H1 (cell line): Measurements from ENCODE around the gene ATR. TPM values are rescaled to one million over a fixed set of nuclear protein-coding genes. Genes with fewer than 3 reads are reported as not detected.

Experiments
- CTCF ChIA-PET: fragments of 300-600 bp; sonication (Branson Sonifier 250); formaldehyde crosslinking; loops from one replicate; lab custom pipeline; 2021; ENCODE audit not compliant: partially characterized antibody; lab: Charles Lee
- POLR2A ChIA-PET: fragments of 300-600 bp; sonication (Branson Sonifier 250); formaldehyde crosslinking; loops from one replicate; lab custom pipeline; 2021; ENCODE audit warnings: inconsistent platforms; ENCODE audit not compliant: partially characterized antibody; lab: Charles Lee
- DNase-seq, 2 experiments: peaks; one replicate each; pipeline versions ENCODE4 v3.0.0 to v3.0.0-alpha.2; 2010 to 2022; ENCODE audit warnings: low spot score in 2 of 2, low read depth in 1 of 2, mixed read lengths in 1 of 2
- FAIRE-seq: peaks from 2 replicates; lab custom pipeline; 2011; peaks lifted over from hg19 to GRCh38; lab: Jason Lieb, UNC
- H2AFZ ChIP-seq: 2 replicates; pipeline ENCODE4 v1.8.1; 2012; ENCODE audit warnings: low read length, inconsistent platforms
- H2AK5ac ChIP-seq: 2 replicates; pipeline ENCODE4 v1.6.1; 2013; ENCODE audit warnings: low read depth, low read length
- H2BK120ac ChIP-seq: replicated peaks from 2 replicates; pipeline ENCODE3; 2013; ENCODE audit warnings: low read depth, low read length, inconsistent platforms
- H2BK12ac ChIP-seq: 2 replicates; pipeline ENCODE4 v1.6.1; 2013; ENCODE audit warnings: low read depth, low read length
- H2BK15ac ChIP-seq: 2 replicates; pipeline ENCODE4 v1.6.1; 2013; ENCODE audit warnings: low read length
- H2BK20ac ChIP-seq: 2 replicates; pipeline ENCODE4 v1.6.1; 2013; ENCODE audit warnings: low read length
- H2BK5ac ChIP-seq: 2 replicates; pipeline ENCODE4 v1.6.1; 2013; ENCODE audit warnings: low read depth, low read length
- H3K14ac ChIP-seq: 2 replicates; pipeline ENCODE4 v1.6.1; 2013; ENCODE audit warnings: inconsistent platforms; ENCODE audit not compliant: insufficient read length
- H3K18ac ChIP-seq: 2 replicates; pipeline ENCODE4 v1.6.1; 2013; ENCODE audit warnings: low read length; ENCODE audit errors: extremely low read depth
- H3K23ac ChIP-seq: 2 replicates; pipeline ENCODE4 v1.6.1; 2013; ENCODE audit warnings: inconsistent platforms; ENCODE audit not compliant: insufficient read length
- H3K23me2 ChIP-seq: 2 replicates; pipeline ENCODE4 v1.6.1; 2013; ENCODE audit warnings: low read depth, low read length
- H3K27ac ChIP-seq: 2 replicates; pipeline ENCODE4 v1.6.1; 2011; ENCODE audit warnings: low read depth, low read length, inconsistent platforms
- H3K27me3 ChIP-seq, 4 experiments: replicated peaks in 1 of 4; 1 replicate in 1 of 4; 2 replicates in 3 of 4; pipeline versions ENCODE4 v1.6.1 to v1.8.1; 2011 to 2013; ENCODE audit warnings: low read length in 3 of 4, mild to moderate bottlenecking in 3 of 4, inconsistent platforms in 2 of 4, mixed read lengths in 2 of 4, moderate library complexity in 1 of 4; ENCODE audit not compliant: control insufficient read depth in 3 of 4, insufficient read depth in 3 of 4; ENCODE audit errors: extremely low read depth in 1 of 4
- H3K36me3 ChIP-seq, 4 experiments: 2 replicates each; pipeline versions ENCODE4 v1.6.1 to v1.8.1; 2011 to 2013; ENCODE audit warnings: mild to moderate bottlenecking in 4 of 4, low read length in 3 of 4, moderate library complexity in 2 of 4, control low read depth in 1 of 4, inconsistent platforms in 1 of 4; ENCODE audit not compliant: insufficient read depth in 4 of 4, control insufficient read depth in 2 of 4
- H3K4ac ChIP-seq: replicated peaks from 2 replicates; pipeline ENCODE3; 2013; ENCODE audit warnings: low read length, low read depth, mixed read lengths, inconsistent platforms; ENCODE audit not compliant: insufficient read length
- H3K4me1 ChIP-seq, 4 experiments: replicated peaks in 1 of 4; 1 replicate in 1 of 4; 2 replicates in 3 of 4; pipeline versions ENCODE4 v1.6.1 to v1.8.1; 2011 to 2013; ENCODE audit warnings: low read length in 3 of 4, inconsistent platforms in 2 of 4, mixed read lengths in 1 of 4; ENCODE audit not compliant: insufficient read depth in 4 of 4, control insufficient read depth in 3 of 4
- H3K4me2 ChIP-seq, 2 experiments: 2 replicates each; pipeline versions ENCODE4 v1.6.1 to v1.8.1; 2011 to 2013; ENCODE audit warnings: low read depth in 2 of 2, low read length in 2 of 2, control low read depth in 1 of 2, inconsistent platforms in 1 of 2, mild to moderate bottlenecking in 1 of 2; ENCODE audit not compliant: insufficient read depth in 1 of 2
- H3K4me3 ChIP-seq, 4 experiments: fragments of 200-600, 300-600 bp in 1 of 4; sonication (generic), shearing (Covaris generic), sonication (Bioruptor Twin) in 1 of 4; 2 replicates each; pipeline versions ENCODE4 v1.5.1 to v1.8.1; 2011 to 2016; ENCODE audit warnings: low read length in 4 of 4, low read depth in 3 of 4, control low read depth in 2 of 4, inconsistent platforms in 2 of 4, mild to moderate bottlenecking in 2 of 4, mixed read lengths in 1 of 4, moderate library complexity in 1 of 4; ENCODE audit not compliant: insufficient read depth in 2 of 4; ENCODE audit errors: extremely low read depth in 1 of 4
- H3K56ac ChIP-seq: replicated peaks from 2 replicates; pipeline ENCODE3; 2013; ENCODE audit warnings: low read depth, mild to moderate bottlenecking, mixed read lengths, low read length, inconsistent platforms; ENCODE audit not compliant: insufficient read length
- H3K79me1 ChIP-seq: 2 replicates; pipeline ENCODE4 v1.6.1; 2013; ENCODE audit warnings: low read depth, low read length, control low read depth
- H3K79me2 ChIP-seq, 2 experiments: 2 replicates each; pipeline versions ENCODE4 v1.6.1 to v1.8.1; 2012 to 2013; ENCODE audit warnings: low read length in 2 of 2, mild to moderate bottlenecking in 2 of 2, inconsistent platforms in 1 of 2; ENCODE audit not compliant: insufficient read depth in 2 of 2, control insufficient read depth in 1 of 2
- H3K9ac ChIP-seq, 4 experiments: replicated peaks in 1 of 4; 1 replicate in 1 of 4; 2 replicates in 3 of 4; pipeline versions ENCODE4 v1.6.1 to v1.8.1; 2011 to 2013; ENCODE audit warnings: low read depth in 3 of 4, low read length in 3 of 4, control low read depth in 2 of 4, mild to moderate bottlenecking in 2 of 4, moderate library complexity in 2 of 4, inconsistent platforms in 1 of 4; ENCODE audit errors: extremely low read depth in 1 of 4
- H3K9me3 ChIP-seq, 2 experiments: 2 replicates each; pipeline versions ENCODE4 v1.6.1 to v1.8.1; 2012 to 2013; ENCODE audit warnings: mild to moderate bottlenecking in 2 of 2, moderate library complexity in 2 of 2, control low read depth in 1 of 2, inconsistent platforms in 1 of 2, low read depth in 1 of 2, low read length in 1 of 2, mixed read lengths in 1 of 2; ENCODE audit not compliant: insufficient read depth in 2 of 2
- H4K20me1 ChIP-seq, 2 experiments: replicated peaks in 1 of 2; 2 replicates each; pipeline versions ENCODE3 to v1.8.1; 2011 to 2013; ENCODE audit warnings: inconsistent platforms in 2 of 2, low read length in 2 of 2, mild to moderate bottlenecking in 1 of 2; ENCODE audit not compliant: insufficient read depth in 2 of 2, control insufficient read depth in 1 of 2
- H4K5ac ChIP-seq: 2 replicates; pipeline ENCODE4 v1.6.1; 2013; ENCODE audit warnings: low read length, low read depth, mixed read lengths, inconsistent platforms; ENCODE audit not compliant: insufficient read length
- H4K8ac ChIP-seq: 2 replicates; pipeline ENCODE4 v1.8.0; 2013; ENCODE audit warnings: mild to moderate bottlenecking, moderate library complexity, low read length, inconsistent platforms; ENCODE audit not compliant: insufficient read depth; ENCODE audit errors: extremely low read depth
- H4K91ac ChIP-seq: replicated peaks from 2 replicates; pipeline ENCODE3; 2013; ENCODE audit warnings: low read length, mixed read lengths, inconsistent platforms; ENCODE audit not compliant: insufficient read length
- ATF3 ChIP-seq: IDR thresholded peaks from 2 replicates; pipeline ENCODE4 v1.6.1; 2011; ENCODE audit warnings: low read depth, mild to moderate bottlenecking, low read length; ENCODE audit not compliant: insufficient read depth
- CEBPB ChIP-seq: IDR thresholded peaks from 2 replicates; pipeline ENCODE4 v1.6.1; 2012; ENCODE audit warnings: low read depth, low read length
- CREB1 ChIP-seq: IDR thresholded peaks from 2 replicates; pipeline ENCODE4 v1.6.1; 2012; ENCODE audit warnings: inconsistent platforms
- WGBS, 2 experiments: shearing (Covaris generic) in 1 of 2; methylation state at CpG; one replicate each; pipeline versions ENCODE4 v1.1.6 to v1.1.7; 2013 to 2015; ENCODE audit warnings: low lambda C conversion rate in 2 of 2, mixed read lengths in 2 of 2, inconsistent platforms in 1 of 2, low coverage in 1 of 2, missing lambda C conversion rate in 1 of 2; ENCODE audit not compliant: insufficient replicate concordance in 2 of 2, insufficient coverage in 1 of 2, insufficient read length in 1 of 2; ENCODE audit errors: extremely low coverage in 1 of 2, missing lambda C conversion rate in 1 of 2; 5-methylcytosine and 5-hydroxymethylcytosine counted together
- polyA plus RNA-seq, 7 experiments: library from polyadenylated mRNA; depleted of rRNA in 3 of 7; stranded (reverse) in 5 of 7; unstranded in 2 of 7; fragments of >200 nt in 5 of 7; fragments of 200-250 nt in 2 of 7; gene quantifications; 1 replicate in 5 of 7; 2 replicates in 1 of 7; 4 replicates in 1 of 7; pipeline versions ENCODE4 v1.2.1 to v1.2.3, GENCODE V29; 2011 to 2013; ENCODE audit warnings: missing spikeins in 2 of 7, mixed read lengths in 2 of 7
- total RNA-seq: library from RNA; stranded (reverse); fragmentation: NEBNext Ultra II Directional; extraction: Animal tissue kit (Norgen Biotek cat#: 25700); gene quantifications from 2 replicates; pipeline ENCODE4 v1.2.1, GENCODE V29; 2021

Gene ATR
- total and polyA plus RNA-seq, 2 of the 8 experiments (the other 6 are each of a cell fraction or from before 2014, with no cell fraction given) = 8.4 to 23.2 TPM

DNA sequence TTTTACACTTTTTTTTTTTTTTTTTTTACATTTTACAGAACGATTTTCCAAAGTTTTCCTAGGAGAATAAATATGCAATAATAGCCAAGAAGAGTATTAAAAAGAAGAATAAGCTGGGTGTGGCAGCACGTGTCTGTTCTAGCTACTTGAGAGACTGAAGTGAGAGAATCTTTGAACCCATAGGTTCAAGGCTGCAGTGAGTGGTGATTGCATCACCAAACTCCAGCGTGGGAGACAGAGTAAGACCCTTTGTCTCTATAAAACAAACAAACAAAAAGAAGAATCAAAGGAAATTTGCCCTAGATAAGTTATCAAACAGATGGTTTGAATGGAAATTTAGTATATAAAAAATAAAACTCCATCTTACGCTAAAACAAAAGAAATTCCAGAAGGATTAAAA, 144.0 kb downstream of the ATR start:
- Histone ChIP-seq H3K4ac (no peak overlapping the region), H3K23me2 (no peaks in the 10 kb centered on the region), H3K4me3 (no peak overlapping the region), H2BK12ac (no peak overlapping the region), H2BK15ac (no peak overlapping the region), H2AK5ac (no peak overlapping the region), H3K79me1 (no peaks in the 10 kb centered on the region), H3K4me1 (no peaks in the 10 kb centered on the region), H2AFZ (no peak overlapping the region), H3K27ac (no peak overlapping the region), H3K36me3 (peaks cover 0 to 8% (median 3%) of the 10 kb centered on the region in 4 experiments; a peak in 5 of 8 replicates), H2BK20ac (no peak overlapping the region), H3K14ac (no peak overlapping the region), H3K27me3 (no peaks in the 10 kb centered on the region), H3K9ac (no peak overlapping the region), H4K5ac (no peak overlapping the region), H3K18ac (no peak overlapping the region), H3K9me3 (no peaks in the 10 kb centered on the region), H2BK120ac (no peak overlapping the region), H3K79me2 (peaks cover 0 to 10% of the 10 kb centered on the region in 2 experiments; a peak in 2 of 4 replicates), H3K23ac (no peak overlapping the region), H4K91ac (no peak overlapping the region), H4K20me1 (no peaks in the 10 kb centered on the region), H4K8ac (no peak overlapping the region), H3K56ac (no peak overlapping the region), H2BK5ac (no peak overlapping the region), H3K4me2 (no peak overlapping the region)
- no peak for FAIRE-seq
- TF ChIP-seq CEBPB = peak; percentile 91
- no peak for TF ChIP-seq CREB1
- TF ChIP-seq ATF3 = peak; percentile 66
- WGBS, 2 experiments = 83% methylated on average over 4 of the region's 4 CpGs; no CpG with 5 or more reads in 1 of the 2 experiments
- POLR2A ChIA-PET = interaction anchor here (1.3 kb wide), 1 partner anchor 13 kb away, joined by 4 read pairs; no protein-coding TSS in a partner anchor
- CTCF ChIA-PET = interaction anchor here (0.6 kb wide), 1 partner anchor 764 kb away, joined by 3 read pairs; no protein-coding TSS in a partner anchor
- DNase-seq = no peak
